HUDEP-2 (cell line): Measurements from ENCODE around the gene REV3L.
"Not testable (repeated sequence)": the region's sequence is repeated elsewhere in the genome, so short reads cannot be mapped to it uniquely, and the experiment has no call there.

ENCODE experiments used
- DNase-seq, 76 experiments: peaks; one replicate each; lab custom pipeline; 2025; ENCODE audit not compliant: unreplicated experiment in 76 of 76; lab: John Stamatoyannopoulos, UW

REV3L gene

GRCh38 chr6:111482959-111483735, at the start of gene REV3L:
TSS of gene REV3L (minus strand) at chr6:111483218. CDS start at chr6:111482888, 330 bp downstream.
- peak; percentile 14 to 98 (median 87) for DNase-seq

GRCh38 chr6:111531185-111531584, 48.2 kb upstream of the REV3L start:
- no peak for DNase-seq

- no peak for DNase-seq
These were observed 47.6 kb upstream of the REV3L start for GRCh38 chr6:111530667-111531066.

GRCh38 chr6:111530218-111530617, 47.2 kb upstream of the REV3L start:
- no peak for DNase-seq

GRCh38 chr6:111527367-111527766, 44.3 kb upstream of the REV3L start:
- no peak for DNase-seq

GRCh38 chr6:111524735-111525134, 41.7 kb upstream of the REV3L start:
- no peak for DNase-seq

GRCh38 chr6:111524252-111524651, 41.2 kb upstream of the REV3L start:
- DNase-seq, result no peak

- DNase-seq, result no peak
These were observed 40.6 kb upstream of the REV3L start for GRCh38 chr6:111523484-111524167.

- no peak for DNase-seq
These were observed 39.5 kb upstream of the REV3L start for GRCh38 chr6:111522393-111523020.

GRCh38 chr6:111521497-111522270, 38.7 kb upstream of the REV3L start:
- DNase-seq, result no peak

GRCh38 chr6:111520524-111520923, 37.5 kb upstream of the REV3L start:
- no peak for DNase-seq

GRCh38 chr6:111517965-111518364, 34.9 kb upstream of the REV3L start:
- DNase-seq, result no peak

- no peak for DNase-seq
These were observed 32.2 kb upstream of the REV3L start for GRCh38 chr6:111515259-111515658.

- DNase-seq, result not testable (repeated sequence)
These were observed 31.5 kb upstream of the REV3L start for GRCh38 chr6:111514531-111514930.

GRCh38 chr6:111507219-111507618, 24.2 kb upstream of the REV3L start:
- DNase-seq, result not testable (repeated sequence)

- not testable (repeated sequence) for DNase-seq
These were observed 22.5 kb upstream of the REV3L start for GRCh38 chr6:111505498-111505897.

- no peak for DNase-seq
These were observed 20.6 kb upstream of the REV3L start for GRCh38 chr6:111503660-111504059.

- DNase-seq, result no peak
These were observed 20.2 kb upstream of the REV3L start for GRCh38 chr6:111503194-111503593.

GRCh38 chr6:111502154-111502553, 19.1 kb upstream of the REV3L start:
- DNase-seq, result no peak

- peak in 5 of 76 experiments; percentile 25 to 57 (median 46) for DNase-seq
These were observed 16.3 kb upstream of the REV3L start for GRCh38 chr6:111499269-111499793.
